GM23248 (cell line): Measurements from ENCODE around the gene CENPC.

Source experiments
- EZH2 ChIP-seq: fragments of 200-600 bp; sonication (generic); IDR thresholded peaks from 2 replicates; pipeline ENCODE4 v1.6.1; 2018; ENCODE audit warnings: antibody characterized with exemption, mild to moderate bottlenecking; ENCODE audit not compliant: insufficient read depth, poor library complexity, severe bottlenecking
- EZH2phosphoT487 ChIP-seq: fragments of 200-600 bp; sonication (generic); IDR thresholded peaks from 2 replicates; pipeline ENCODE4 v1.6.1; 2018; ENCODE audit warnings: antibody characterized with exemption, moderate library complexity, mild to moderate bottlenecking, low read depth; ENCODE audit not compliant: insufficient read depth

- TF ChIP-seq EZH2phosphoT487 (no peak), EZH2 (no peak)
Measured at GRCh38 chr4:67480810-67481209, 64.5 kb downstream of the CENPC start.
